Small intestine (tissue), 7 donors: ENCODE results near the gene TGFB1I1. TPM values are rescaled to one million over a fixed set of nuclear protein-coding genes. Genes with fewer than 3 reads are reported as not detected.
A peak's percentile ranks its signal among the peaks of the same experiment; 100 is the strongest.
"Not testable (repeated sequence)": the region's sequence is repeated elsewhere in the genome, so short reads cannot be mapped to it uniquely, and the experiment has no call there.

Experiments
- DNase-seq, 2 donors: peaks; one replicate each; pipeline versions ENCODE4 v3.0.0 to v3.0.0-alpha.2; 2013
- FAIRE-seq: peaks from 2 replicates; lab custom pipeline; 2012; peaks lifted over from hg19 to GRCh38; lab: Jason Lieb, UNC
- H3K27ac ChIP-seq, 3 donors: one replicate each; pipeline ENCODE4 v1.5.1; 2013; ENCODE audit warnings: low read length in 2 of 3, mild to moderate bottlenecking in 2 of 3, control low read depth in 1 of 3, inconsistent platforms in 1 of 3, low read depth in 1 of 3, moderate library complexity in 1 of 3
- H3K27me3 ChIP-seq, 3 donors: one replicate each; pipeline ENCODE4 v1.6.1; 2013; ENCODE audit warnings: low read length in 3 of 3, inconsistent platforms in 1 of 3; ENCODE audit not compliant: control insufficient read depth in 3 of 3, insufficient read depth in 3 of 3
- H3K36me3 ChIP-seq, 3 donors: one replicate each; pipeline ENCODE4 v1.6.1; 2013; ENCODE audit warnings: low read length in 3 of 3, inconsistent platforms in 1 of 3, low read depth in 1 of 3, mild to moderate bottlenecking in 1 of 3, moderate library complexity in 1 of 3; ENCODE audit not compliant: control insufficient read depth in 3 of 3, insufficient read depth in 2 of 3
- H3K4me1 ChIP-seq, 3 donors: one replicate each; pipeline ENCODE4 v1.6.1; 2013; ENCODE audit warnings: low read length in 2 of 3, inconsistent platforms in 1 of 3, low read depth in 1 of 3, mild to moderate bottlenecking in 1 of 3, moderate library complexity in 1 of 3; ENCODE audit not compliant: control insufficient read depth in 3 of 3, insufficient read depth in 2 of 3
- H3K4me3 ChIP-seq, 3 donors: one replicate each; pipeline ENCODE4 v1.5.1; 2013; ENCODE audit warnings: low read length in 3 of 3, control low read depth in 1 of 3, inconsistent platforms in 1 of 3, low read depth in 1 of 3, mild to moderate bottlenecking in 1 of 3, moderate library complexity in 1 of 3
- H3K9me3 ChIP-seq, 2 donors: one replicate each; pipeline ENCODE4 v1.6.1; 2013; ENCODE audit warnings: low read depth in 1 of 2, low read length in 1 of 2; ENCODE audit not compliant: control insufficient read depth in 2 of 2, insufficient read depth in 1 of 2
- WGBS, 3 donors: extraction: QIAGEN DNeasy Blood & Tissue Kit; methylation state at CpG; one replicate each; pipeline ENCODE4 v1.1.7; 2013; 5-methylcytosine and 5-hydroxymethylcytosine counted together
- polyA plus RNA-seq, 4 donors: library from polyadenylated mRNA; stranded (reverse) in 3 of 4; unstranded in 1 of 4; fragments of 200-250 nt in 3 of 4; fragments of 120-200 nt in 1 of 4; gene quantifications; one replicate each; pipeline versions ENCODE4 v1.2.1 to v1.2.3, GENCODE V29; 2013
- donor health status: healthy with polysubstance abuse.
- donor health status: control.
- donor health status: control.
- donor health status: Bipolar disorder and iron deficiency.
- donor health status: healthy.

TGFB1I1 gene
- polyA plus RNA-seq, 4 donors: 1.6 to 20.1 (median 11.1) TPM

GRCh38 chr16:31503555-31503954 is 31.6 kb downstream of the TGFB1I1 start:
- 91 to 95% (median 92%) methylated on average over 8 of the region's 8 CpGs for WGBS, 3 donors
- H3K9me3 ChIP-seq, H3K27me3 ChIP-seq, FAIRE-seq, H3K4me1 ChIP-seq, H3K4me3 ChIP-seq, H3K27ac ChIP-seq, DNase-seq: not testable (repeated sequence)
- H3K36me3 ChIP-seq: peaks cover 4 to 19% (median 6%) of the 10 kb centered on the region in 3 donors

GRCh38 chr16:31504159-31504558 is 32.2 kb downstream of the TGFB1I1 start:
- DNase-seq (no peak), FAIRE-seq (no peak)
- H3K36me3 ChIP-seq: peaks cover 2 to 13% (median 4%) of the 10 kb centered on the region in 3 donors
- no peak overlapping the region for H3K4me3 ChIP-seq
- peaks cover 8 to 9% (median 9%) of the 10 kb centered on the region in 3 donors for H3K4me1 ChIP-seq
- no peak overlapping the region for H3K27ac ChIP-seq
- WGBS, 3 donors: 70 to 83% (median 70%) methylated on average over 8 of the region's 8 CpGs
- H3K27me3 ChIP-seq: no peaks in the 10 kb centered on the region
- no peaks in the 10 kb centered on the region for H3K9me3 ChIP-seq

- Histone ChIP-seq H3K27ac (no peak overlapping the region), H3K36me3 (peaks cover 0 to 3% (median 0%) of the 10 kb centered on the region in 3 donors), H3K9me3 (no peaks in the 10 kb centered on the region), H3K4me3 (no peak overlapping the region), H3K4me1 (peaks cover 8 to 14% (median 9%) of the 10 kb centered on the region in 3 donors), H3K27me3 (no peaks in the 10 kb centered on the region)
- 63 to 84% (median 70%) methylated on average over 4 of the region's 4 CpGs for WGBS, 3 donors
- DNase-seq (no peak), FAIRE-seq (no peak)
Measured at GRCh38 chr16:31505483-31505882, 33.5 kb downstream of the TGFB1I1 start.

- DNase-seq: peak in 1 of 2 donors; percentile 22
- no peak for FAIRE-seq
Measured at GRCh38 chr16:31507617-31507928, 35.6 kb downstream of the TGFB1I1 start.

GRCh38 chr16:31507929-31508705 is 36.2 kb downstream of the TGFB1I1 start, which contains the start of gene RUSF1:
Gene RUSF1 (minus strand): TSS chr16:31508391. CDS start chr16:31508373, 18 bp downstream.
- peak; percentile 88 to 96 for DNase-seq
- Histone ChIP-seq H3K4me3 (peak within 1 kb of the TSS; percentile 85 to 97 (median 93)), H3K27me3 (no peaks in the 10 kb centered on the region), H3K9me3 (no peaks in the 10 kb centered on the region), H3K4me1 (peaks cover 8 to 14% (median 9%) of the 10 kb centered on the region in 3 donors), H3K36me3 (peaks cover 0 to 2% (median 0%) of the 10 kb centered on the region in 3 donors), H3K27ac (peak within 1 kb of the TSS; percentile 78 to 94 (median 91))
- WGBS, 3 donors: 0 to 1% (median 0%) methylated on average over 64 to 65 of the region's 65 CpGs
- FAIRE-seq: no peak

More at GRCh38 chr16:31507617-31507928, 35.6 kb downstream of the TGFB1I1 start:
- peaks cover 8 to 14% (median 9%) of the 10 kb centered on the region in 3 donors for H3K4me1 ChIP-seq
- peaks cover 0 to 2% (median 0%) of the 10 kb centered on the region in 3 donors for H3K36me3 ChIP-seq
- no peaks in the 10 kb centered on the region for H3K9me3 ChIP-seq
- WGBS, 3 donors: 2 to 3% (median 2%) methylated on average over 12 of the region's 12 CpGs
- peak overlapping the region; percentile 85 to 97 (median 93) for H3K4me3 ChIP-seq
- H3K27me3 ChIP-seq: no peaks in the 10 kb centered on the region
- peak overlapping the region; percentile 78 to 94 (median 91) for H3K27ac ChIP-seq

GRCh38 chr16:31508706-31509195 is 36.8 kb downstream of the TGFB1I1 start:
- peak overlapping the region; percentile 85 to 97 (median 93) for H3K4me3 ChIP-seq
- H3K4me1 ChIP-seq: peaks cover 8 to 14% (median 9%) of the 10 kb centered on the region in 3 donors
- no peaks in the 10 kb centered on the region for H3K9me3 ChIP-seq
- H3K27me3 ChIP-seq: no peaks in the 10 kb centered on the region
- H3K27ac ChIP-seq: peak overlapping the region; percentile 78 to 94 (median 91)
- H3K36me3 ChIP-seq: peaks cover 0 to 2% (median 0%) of the 10 kb centered on the region in 3 donors
- FAIRE-seq (no peak), DNase-seq (peak; percentile 36 to 64)
- 10 to 14% (median 13%) methylated on average over 6 of the region's 6 CpGs for WGBS, 3 donors

- Histone ChIP-seq H3K4me1 (peaks cover 0 to 4% (median 2%) of the 10 kb centered on the region in 3 donors), H3K36me3 (no peaks in the 10 kb centered on the region), H3K27ac (no peak overlapping the region), H3K4me3 (no peak overlapping the region), H3K9me3 (peaks cover 0 to 6% of the 10 kb centered on the region in 2 donors), H3K27me3 (no peaks in the 10 kb centered on the region)
- WGBS, 3 donors: 72 to 80% (median 75%) methylated on average over 6 of the region's 6 CpGs
- DNase-seq (no peak), FAIRE-seq (no peak)
Measured at GRCh38 chr16:31513126-31513525, 41.2 kb downstream of the TGFB1I1 start.

GRCh38 chr16:31513884-31514283 is 41.9 kb downstream of the TGFB1I1 start:
- H3K4me3 ChIP-seq: no peak overlapping the region
- no peak overlapping the region for H3K27ac ChIP-seq
- peaks cover 0 to 4% (median 2%) of the 10 kb centered on the region in 3 donors for H3K4me1 ChIP-seq
- peaks cover 0 to 6% of the 10 kb centered on the region in 2 donors for H3K9me3 ChIP-seq
- H3K36me3 ChIP-seq: no peaks in the 10 kb centered on the region
- H3K27me3 ChIP-seq: no peaks in the 10 kb centered on the region
- FAIRE-seq: no peak
- no peak for DNase-seq
